Esophagus mucosa (tissue), 1 donor: ENCODE measurements around the gene CACNA1A. TPM values are rescaled to one million over a fixed set of nuclear protein-coding genes. Genes with fewer than 3 reads are reported as not detected.
"Not testable (repeated sequence)": the region's sequence is repeated elsewhere in the genome, so short reads cannot be mapped to it uniquely, and the experiment has no call there.

Experiments
- ATAC-seq: fragments of 200-7000 bp; cut with Tn5 transposase; one replicate; pipeline ENCODE4 v1.9.1; 2020
- total RNA-seq: library from RNA; stranded (reverse); gene quantifications from one replicate; pipeline ENCODE4 v1.2.4, GENCODE V29; 2023
- donor health status: DM: yes; HTN: yes; CAD: no.

The CACNA1A gene
- total RNA-seq, 1 donor from 2014 or later = 0.20 TPM

- no peak for ATAC-seq
Observed at GRCh38 chr19:13362668-13363067, 143.6 kb downstream of the CACNA1A start.

- not testable (repeated sequence) for ATAC-seq
Observed at GRCh38 chr19:13361726-13362125, 144.6 kb downstream of the CACNA1A start.

GRCh38 chr19:13356686-13357280, 149.5 kb downstream of the CACNA1A start:
- ATAC-seq = no peak

- no peak for ATAC-seq
Observed at GRCh38 chr19:13356185-13356584, 150.1 kb downstream of the CACNA1A start.

- ATAC-seq = no peak
Observed at GRCh38 chr19:13355356-13355755, 150.9 kb downstream of the CACNA1A start.

GRCh38 chr19:13353625-13354024, 152.7 kb downstream of the CACNA1A start:
- ATAC-seq = no peak

GRCh38 chr19:13350759-13351158, 155.5 kb downstream of the CACNA1A start:
- no peak for ATAC-seq

GRCh38 chr19:13350072-13350471, 156.2 kb downstream of the CACNA1A start:
- no peak for ATAC-seq

GRCh38 chr19:13347367-13347766, 158.9 kb downstream of the CACNA1A start:
- ATAC-seq = no peak

- ATAC-seq = no peak
Observed at GRCh38 chr19:13343514-13343913, 162.8 kb downstream of the CACNA1A start.

- no peak for ATAC-seq
Observed at GRCh38 chr19:13342672-13343071, 163.6 kb downstream of the CACNA1A start.

GRCh38 chr19:13339869-13340268, 166.4 kb downstream of the CACNA1A start:
- no peak for ATAC-seq

GRCh38 chr19:13337181-13337580, 169.1 kb downstream of the CACNA1A start:
- no peak for ATAC-seq

- ATAC-seq = no peak
Observed at GRCh38 chr19:13334801-13335481, 171.3 kb downstream of the CACNA1A start.

GRCh38 chr19:13330285-13330684, 176.0 kb downstream of the CACNA1A start:
- ATAC-seq = no peak

GRCh38 chr19:13329766-13330165, 176.5 kb downstream of the CACNA1A start:
- ATAC-seq = no peak

GRCh38 chr19:13328241-13328640, 178.0 kb downstream of the CACNA1A start:
- no peak for ATAC-seq

GRCh38 chr19:13319526-13319925, 186.8 kb downstream of the CACNA1A start:
- ATAC-seq = no peak

- ATAC-seq = no peak
Observed at GRCh38 chr19:13318190-13318589, 188.1 kb downstream of the CACNA1A start.

- no peak for ATAC-seq
Observed at GRCh38 chr19:13315495-13315894, 190.8 kb downstream of the CACNA1A start.

GRCh38 chr19:13314761-13315160, 191.5 kb downstream of the CACNA1A start:
- ATAC-seq = no peak

- no peak for ATAC-seq
Observed at GRCh38 chr19:13313875-13314274, 192.4 kb downstream of the CACNA1A start.

- ATAC-seq = no peak
Observed at GRCh38 chr19:13309864-13310263, 196.4 kb downstream of the CACNA1A start.

GRCh38 chr19:13303381-13304129, 202.7 kb downstream of the CACNA1A start:
- ATAC-seq = no peak
